Stimulated activated CD8-positive, alpha-beta memory T cell treated with anti-CD3 and anti-CD28 coated beads, Interleukin-7, amount 100 ng/mL, for 4 hours (primary cell): ENCODE measurements around the gene SLIT1.
"Not testable (repeated sequence)": the region's sequence is repeated elsewhere in the genome, so short reads cannot be mapped to it uniquely, and the experiment has no call there.

Source experiments
- DNase-seq, 2 donors: peaks; one replicate each; pipeline ENCODE4 v3.0.0-alpha.2; 2020; ENCODE audit warnings: low read depth in 2 of 2

The SLIT1 gene

GRCh38 chr10:97046456-97047082 is 139.2 kb downstream of the SLIT1 start:
- DNase-seq, result no peak

GRCh38 chr10:97043563-97043855 is 142.2 kb downstream of the SLIT1 start:
- DNase-seq, result no peak

- DNase-seq, result no peak
These were observed 142.8 kb downstream of the SLIT1 start for GRCh38 chr10:97042716-97043562.

GRCh38 chr10:97042081-97042480 is 143.7 kb downstream of the SLIT1 start:
- no peak for DNase-seq

- DNase-seq, result no peak
These were observed 145.1 kb downstream of the SLIT1 start for GRCh38 chr10:97040706-97041105.

- no peak for DNase-seq
These were observed 145.5 kb downstream of the SLIT1 start for GRCh38 chr10:97040248-97040584.

GRCh38 chr10:97039538-97040247 is 146.1 kb downstream of the SLIT1 start:
- DNase-seq, result no peak

GRCh38 chr10:97038688-97039087 is 147.1 kb downstream of the SLIT1 start:
- DNase-seq, result no peak

- peak; percentile 55 to 60 for DNase-seq
These were observed 148.1 kb downstream of the SLIT1 start for GRCh38 chr10:97037365-97038361.

- DNase-seq, result no peak
These were observed 150.6 kb downstream of the SLIT1 start for GRCh38 chr10:97034958-97035769.

- DNase-seq, result no peak
These were observed 151.5 kb downstream of the SLIT1 start for GRCh38 chr10:97034301-97034700.

GRCh38 chr10:97033841-97034240 is 151.9 kb downstream of the SLIT1 start:
- DNase-seq, result not testable (repeated sequence)

GRCh38 chr10:97032624-97033023 is 153.1 kb downstream of the SLIT1 start:
- no peak for DNase-seq

- DNase-seq, result no peak
These were observed 154.3 kb downstream of the SLIT1 start for GRCh38 chr10:97031459-97031858.

- no peak for DNase-seq
These were observed 154.9 kb downstream of the SLIT1 start for GRCh38 chr10:97030894-97031293.

- DNase-seq, result no peak
These were observed 156.5 kb downstream of the SLIT1 start for GRCh38 chr10:97029271-97029670.

GRCh38 chr10:97028832-97029178 is 157.0 kb downstream of the SLIT1 start:
- no peak for DNase-seq

- no peak for DNase-seq
These were observed 157.5 kb downstream of the SLIT1 start for GRCh38 chr10:97028126-97028831.

- peak; percentile 16 to 22 for DNase-seq
These were observed 160.0 kb downstream of the SLIT1 start for GRCh38 chr10:97025613-97026242.
